ENCODE measurements around the gene PDE8A.

DNA sequence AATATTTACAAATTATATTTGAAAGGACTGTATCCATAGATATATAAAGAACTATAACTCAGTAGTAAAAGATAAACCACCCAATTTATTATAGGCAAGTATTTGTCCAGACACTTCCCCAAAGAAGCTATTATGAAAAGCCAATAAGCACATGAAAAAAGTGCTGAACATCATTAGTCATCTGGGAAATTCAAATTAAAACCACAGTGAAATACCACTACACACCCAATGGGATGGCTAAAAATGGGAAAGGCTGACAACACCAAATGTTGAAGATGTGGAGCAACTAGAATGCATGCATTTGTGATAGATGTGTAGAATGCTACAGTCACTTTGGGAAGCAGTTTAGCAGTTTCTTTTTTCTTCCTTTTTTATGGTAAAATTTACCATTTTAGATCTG, 147.0 kb downstream of the PDE8A start:
- TF ChIP-seq, protein P1, sequence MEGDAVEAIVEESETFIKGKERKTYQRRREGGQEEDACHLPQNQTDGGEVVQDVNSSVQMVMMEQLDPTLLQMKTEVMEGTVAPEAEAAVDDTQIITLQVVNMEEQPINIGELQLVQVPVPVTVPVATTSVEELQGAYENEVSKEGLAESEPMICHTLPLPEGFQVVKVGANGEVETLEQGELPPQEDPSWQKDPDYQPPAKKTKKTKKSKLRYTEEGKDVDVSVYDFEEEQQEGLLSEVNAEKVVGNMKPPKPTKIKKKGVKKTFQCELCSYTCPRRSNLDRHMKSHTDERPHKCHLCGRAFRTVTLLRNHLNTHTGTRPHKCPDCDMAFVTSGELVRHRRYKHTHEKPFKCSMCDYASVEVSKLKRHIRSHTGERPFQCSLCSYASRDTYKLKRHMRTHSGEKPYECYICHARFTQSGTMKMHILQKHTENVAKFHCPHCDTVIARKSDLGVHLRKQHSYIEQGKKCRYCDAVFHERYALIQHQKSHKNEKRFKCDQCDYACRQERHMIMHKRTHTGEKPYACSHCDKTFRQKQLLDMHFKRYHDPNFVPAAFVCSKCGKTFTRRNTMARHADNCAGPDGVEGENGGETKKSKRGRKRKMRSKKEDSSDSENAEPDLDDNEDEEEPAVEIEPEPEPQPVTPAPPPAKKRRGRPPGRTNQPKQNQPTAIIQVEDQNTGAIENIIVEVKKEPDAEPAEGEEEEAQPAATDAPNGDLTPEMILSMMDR (conservative IDR thresholded peaks at IDR 0.05; ENCODE audit: low read depth, low read length) = no peak
- no peak for TF ChIP-seq EZH2phosphoT487 (IDR thresholded peaks at IDR 0.05; ENCODE audit: borderline replicate concordance, low read length)

Measured in PC-3 (cell line).